GM10266 (cell line): ENCODE data around the gene XAGE2.

Experiments
- DNase-seq: peaks from one replicate; pipeline ENCODE4 v3.0.0; 2012; ENCODE audit errors: extremely low spot score
- CTCF ChIP-seq: IDR thresholded peaks from 2 replicates; pipeline ENCODE4 v1.5.1; 2012; ENCODE audit warnings: mild to moderate bottlenecking, low read depth; ENCODE audit not compliant: control insufficient read depth, insufficient read depth; ENCODE audit errors: missing control alignments

Gene XAGE2

GRCh38 chrX:52352551-52352950, 16.3 kb upstream of the XAGE2 start:
- DNase-seq = no peak

GRCh38 chrX:52353838-52354237, 15.0 kb upstream of the XAGE2 start:
- no peak for DNase-seq
- TF ChIP-seq CTCF = no peak

More at GRCh38 chrX:52352551-52352950, 16.3 kb upstream of the XAGE2 start:
- no peak for TF ChIP-seq CTCF

GRCh38 chrX:52355108-52355507, 13.7 kb upstream of the XAGE2 start:
- no peak for DNase-seq
- TF ChIP-seq CTCF = no peak

GRCh38 chrX:52359614-52360232, 9.1 kb upstream of the XAGE2 start:
- no peak for DNase-seq
- no peak for TF ChIP-seq CTCF

- no peak for TF ChIP-seq CTCF
- no peak for DNase-seq
Observed at GRCh38 chrX:52361941-52362340, 6.9 kb upstream of the XAGE2 start.

GRCh38 chrX:52363247-52363883, 5.5 kb upstream of the XAGE2 start:
- no peak for TF ChIP-seq CTCF
- DNase-seq = no peak

GRCh38 chrX:52378870-52379269, 10.0 kb downstream of the XAGE2 start:
- TF ChIP-seq CTCF = no peak
- DNase-seq = no peak
